ENCODE measurements around the gene NAP1L2. TPM values are rescaled to one million over a fixed set of nuclear protein-coding genes. Genes with fewer than 3 reads are reported as not detected.
A peak's percentile ranks its signal among the peaks of the same experiment; 100 is the strongest.

Gene NAP1L2, protein sequence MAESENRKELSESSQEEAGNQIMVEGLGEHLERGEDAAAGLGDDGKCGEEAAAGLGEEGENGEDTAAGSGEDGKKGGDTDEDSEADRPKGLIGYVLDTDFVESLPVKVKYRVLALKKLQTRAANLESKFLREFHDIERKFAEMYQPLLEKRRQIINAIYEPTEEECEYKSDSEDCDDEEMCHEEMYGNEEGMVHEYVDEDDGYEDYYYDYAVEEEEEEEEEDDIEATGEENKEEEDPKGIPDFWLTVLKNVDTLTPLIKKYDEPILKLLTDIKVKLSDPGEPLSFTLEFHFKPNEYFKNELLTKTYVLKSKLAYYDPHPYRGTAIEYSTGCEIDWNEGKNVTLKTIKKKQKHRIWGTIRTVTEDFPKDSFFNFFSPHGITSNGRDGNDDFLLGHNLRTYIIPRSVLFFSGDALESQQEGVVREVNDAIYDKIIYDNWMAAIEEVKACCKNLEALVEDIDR
- total RNA-seq (ENCODE audit: unreplicated experiment): 11.5 TPM
- long read RNA-seq: 0 reads

DNA sequence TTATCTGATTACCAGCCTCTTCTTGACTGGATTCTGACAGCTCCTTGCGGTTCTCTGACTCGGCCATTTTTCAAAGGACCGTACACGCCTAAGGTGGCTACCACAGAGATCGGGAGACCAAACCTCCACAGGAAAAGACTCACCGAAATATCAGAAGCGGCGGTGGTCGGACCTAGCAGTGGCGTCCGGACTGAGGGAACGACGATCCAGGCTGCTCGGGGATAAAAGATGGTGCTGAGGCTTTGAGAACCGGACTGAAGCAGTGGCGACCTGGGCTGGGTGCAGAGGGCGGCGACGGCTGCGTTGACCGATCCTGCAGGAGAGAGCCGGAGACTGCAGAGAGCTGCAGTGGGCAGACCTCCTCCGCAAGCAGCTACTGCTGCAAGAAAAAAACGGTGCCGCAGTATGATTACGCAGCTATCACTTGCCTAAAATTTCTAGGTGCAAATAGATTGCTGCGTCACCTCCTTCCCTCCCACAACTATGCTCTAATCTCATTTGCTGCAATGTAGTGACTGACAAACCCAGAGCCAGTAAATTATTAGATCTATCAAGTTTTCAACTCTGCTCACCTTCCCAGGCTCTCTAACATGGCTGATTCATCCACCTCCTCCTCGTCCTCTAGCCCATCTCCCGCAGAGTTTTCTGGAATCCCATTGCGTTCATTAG, at the start of gene NAP1L2:
NAP1L2 (minus strand) TSS at position 426 of the 669 bp plus-strand sequence; CDS start at position 67, 359 bp downstream.
- H3K4me3 Mint-ChIP-seq (ENCODE audit: unreplicated experiment): peak within 1 kb of the TSS; percentile 97
- DNase-seq (ENCODE audit: low spot score): peak; percentile 32
- peaks cover 16% of the 10 kb centered on the region for H3K4me1 Mint-ChIP-seq (ENCODE audit: unreplicated experiment)
- H3K9me3 Mint-ChIP-seq (ENCODE audit: unreplicated experiment): no peaks in the 10 kb centered on the region
- peaks cover 2% of the 10 kb centered on the region for H3K27me3 Mint-ChIP-seq (ENCODE audit: unreplicated experiment)
- H3K27ac Mint-ChIP-seq (ENCODE audit: unreplicated experiment): peak within 1 kb of the TSS; percentile 65
- TF ChIP-seq, protein P1, sequence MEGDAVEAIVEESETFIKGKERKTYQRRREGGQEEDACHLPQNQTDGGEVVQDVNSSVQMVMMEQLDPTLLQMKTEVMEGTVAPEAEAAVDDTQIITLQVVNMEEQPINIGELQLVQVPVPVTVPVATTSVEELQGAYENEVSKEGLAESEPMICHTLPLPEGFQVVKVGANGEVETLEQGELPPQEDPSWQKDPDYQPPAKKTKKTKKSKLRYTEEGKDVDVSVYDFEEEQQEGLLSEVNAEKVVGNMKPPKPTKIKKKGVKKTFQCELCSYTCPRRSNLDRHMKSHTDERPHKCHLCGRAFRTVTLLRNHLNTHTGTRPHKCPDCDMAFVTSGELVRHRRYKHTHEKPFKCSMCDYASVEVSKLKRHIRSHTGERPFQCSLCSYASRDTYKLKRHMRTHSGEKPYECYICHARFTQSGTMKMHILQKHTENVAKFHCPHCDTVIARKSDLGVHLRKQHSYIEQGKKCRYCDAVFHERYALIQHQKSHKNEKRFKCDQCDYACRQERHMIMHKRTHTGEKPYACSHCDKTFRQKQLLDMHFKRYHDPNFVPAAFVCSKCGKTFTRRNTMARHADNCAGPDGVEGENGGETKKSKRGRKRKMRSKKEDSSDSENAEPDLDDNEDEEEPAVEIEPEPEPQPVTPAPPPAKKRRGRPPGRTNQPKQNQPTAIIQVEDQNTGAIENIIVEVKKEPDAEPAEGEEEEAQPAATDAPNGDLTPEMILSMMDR (IDR thresholded peaks at IDR 0.05; ENCODE audit: unreplicated experiment): no peak
- no peaks in the 10 kb centered on the region for H3K36me3 Mint-ChIP-seq (ENCODE audit: low read depth, unreplicated experiment)

DNA sequence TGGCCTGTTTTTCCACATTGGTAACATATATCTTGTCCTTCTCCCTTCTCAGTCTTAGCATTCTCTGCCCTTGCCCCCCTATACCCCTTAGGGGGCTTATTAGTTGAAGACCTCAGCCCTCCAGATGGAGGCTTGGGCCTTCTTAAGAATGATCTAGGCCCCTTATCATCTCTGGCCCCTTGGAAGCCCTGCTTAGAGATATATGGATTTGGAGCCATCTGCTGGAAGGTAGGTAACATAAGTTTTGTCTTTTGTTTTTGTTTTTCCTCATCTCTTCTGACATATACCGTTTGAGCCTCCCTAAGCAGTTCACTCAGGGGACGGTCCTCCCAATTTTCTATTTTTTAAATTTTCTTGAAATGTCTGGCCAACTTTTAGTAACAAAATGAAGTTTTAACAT, 48.3 kb upstream of the NAP1L2 start:
- Mint-ChIP-seq H3K27me3 (ENCODE audit: unreplicated experiment) (no peaks in the 10 kb centered on the region), H3K9me3 (ENCODE audit: unreplicated experiment) (no peaks in the 10 kb centered on the region), H3K36me3 (ENCODE audit: low read depth, unreplicated experiment) (no peaks in the 10 kb centered on the region), H3K4me3 (ENCODE audit: unreplicated experiment) (no peak overlapping the region), H3K4me1 (ENCODE audit: unreplicated experiment) (no peaks in the 10 kb centered on the region), H3K27ac (ENCODE audit: unreplicated experiment) (no peak overlapping the region)
- DNase-seq (ENCODE audit: low spot score): no peak
- TF ChIP-seq, protein P1 (IDR thresholded peaks at IDR 0.05; ENCODE audit: unreplicated experiment): no peak

DNA sequence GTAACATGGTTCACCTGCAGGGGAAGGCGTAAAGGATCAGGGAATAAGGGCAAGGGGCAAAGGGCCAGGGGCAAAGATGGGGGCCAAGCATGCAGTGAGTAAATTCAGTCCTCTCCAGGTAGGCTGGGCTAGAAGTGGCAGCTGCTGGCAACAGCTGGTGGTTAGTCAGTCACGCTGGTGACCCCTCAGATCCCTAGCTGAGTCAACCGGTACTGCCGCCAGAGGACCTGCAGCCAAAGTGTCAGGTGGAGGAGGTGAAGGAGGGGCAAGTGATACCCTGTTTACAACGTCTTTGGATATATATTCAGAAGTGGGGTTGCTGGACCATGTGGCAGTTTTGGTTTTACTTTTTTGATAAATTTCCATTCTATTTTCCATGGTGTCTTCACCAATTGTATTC, 24.6 kb upstream of the NAP1L2 start:
- H3K27me3 Mint-ChIP-seq (ENCODE audit: unreplicated experiment): no peaks in the 10 kb centered on the region
- H3K4me1 Mint-ChIP-seq (ENCODE audit: unreplicated experiment): no peaks in the 10 kb centered on the region
- no peak overlapping the region for H3K27ac Mint-ChIP-seq (ENCODE audit: unreplicated experiment)
- no peaks in the 10 kb centered on the region for H3K36me3 Mint-ChIP-seq (ENCODE audit: low read depth, unreplicated experiment)
- DNase-seq (ENCODE audit: low spot score): no peak
- H3K4me3 Mint-ChIP-seq (ENCODE audit: unreplicated experiment): no peak overlapping the region
- no peaks in the 10 kb centered on the region for H3K9me3 Mint-ChIP-seq (ENCODE audit: unreplicated experiment)
- TF ChIP-seq, protein P1 (IDR thresholded peaks at IDR 0.05; ENCODE audit: unreplicated experiment): no peak

DNA sequence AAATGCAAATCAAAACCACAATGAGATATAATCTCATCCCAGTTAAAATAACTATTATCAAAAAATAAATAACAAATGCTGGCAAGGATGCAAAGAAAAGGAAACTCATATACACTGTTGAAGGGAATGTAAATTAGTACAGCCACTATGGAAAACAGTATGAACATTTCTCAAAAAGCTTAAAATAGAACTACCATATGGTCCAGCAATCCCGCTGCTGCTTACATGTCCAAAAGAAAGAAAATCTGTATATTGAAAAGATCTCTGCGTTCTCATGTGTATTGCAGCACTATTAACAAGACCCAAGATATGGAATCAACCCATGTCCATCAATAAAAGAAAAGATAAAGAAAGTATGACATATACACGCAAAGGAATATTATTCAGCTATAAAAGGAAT, 3.0 kb upstream of the NAP1L2 start:
- H3K4me1 Mint-ChIP-seq (ENCODE audit: unreplicated experiment): peaks cover 16% of the 10 kb centered on the region
- H3K27me3 Mint-ChIP-seq (ENCODE audit: unreplicated experiment): peaks cover 2% of the 10 kb centered on the region
- no peak overlapping the region for H3K4me3 Mint-ChIP-seq (ENCODE audit: unreplicated experiment)
- H3K36me3 Mint-ChIP-seq (ENCODE audit: low read depth, unreplicated experiment): no peaks in the 10 kb centered on the region
- no peaks in the 10 kb centered on the region for H3K9me3 Mint-ChIP-seq (ENCODE audit: unreplicated experiment)
- TF ChIP-seq, protein P1 (IDR thresholded peaks at IDR 0.05; ENCODE audit: unreplicated experiment): no peak
- no peak for DNase-seq (ENCODE audit: low spot score)
- no peak overlapping the region for H3K27ac Mint-ChIP-seq (ENCODE audit: unreplicated experiment)

DNA sequence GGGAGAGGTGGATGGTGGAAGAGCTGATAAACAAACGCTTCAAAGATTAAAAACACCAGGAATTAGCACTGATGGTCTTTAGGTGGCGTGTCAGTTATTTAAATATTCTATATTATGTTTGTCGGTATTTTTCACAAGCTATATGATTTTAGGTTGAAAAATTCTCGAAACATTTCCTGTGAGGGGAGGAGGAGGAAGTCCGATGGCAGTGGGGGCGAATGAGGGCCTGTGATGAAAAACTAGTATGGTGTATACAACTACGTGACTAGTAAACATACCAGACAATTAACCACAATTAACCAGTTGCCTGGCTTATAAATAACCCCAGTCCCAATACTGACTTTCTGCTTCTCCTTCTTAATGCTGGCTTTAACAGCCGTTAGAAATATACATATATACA, 595 bp upstream of the NAP1L2 start:
- TF ChIP-seq, protein P1 (IDR thresholded peaks at IDR 0.05; ENCODE audit: unreplicated experiment): no peak
- Mint-ChIP-seq H3K27me3 (ENCODE audit: unreplicated experiment) (peaks cover 2% of the 10 kb centered on the region), H3K27ac (ENCODE audit: unreplicated experiment) (peak overlapping the region; percentile 65), H3K4me1 (ENCODE audit: unreplicated experiment) (peaks cover 16% of the 10 kb centered on the region), H3K4me3 (ENCODE audit: unreplicated experiment) (peak overlapping the region; percentile 97), H3K9me3 (ENCODE audit: unreplicated experiment) (no peaks in the 10 kb centered on the region), H3K36me3 (ENCODE audit: low read depth, unreplicated experiment) (no peaks in the 10 kb centered on the region)
- no peak for DNase-seq (ENCODE audit: low spot score)
